Measurements from ENCODE around the gene USP48. TPM values are rescaled to one million over a fixed set of nuclear protein-coding genes. Genes with fewer than 3 reads are reported as not detected.
"Not testable (repeated sequence)": the region's sequence is repeated elsewhere in the genome, so short reads cannot be mapped to it uniquely, and the experiment has no call there.

Gene USP48
- total RNA-seq, 1 donor from 2014 or later = 70.4 TPM

- no peak for DNase-seq (ENCODE audit: low read depth, low spot score)
Measured at GRCh38 chr1:21638531-21639341, 144.2 kb downstream of the USP48 start.

GRCh38 chr1:21637514-21637913 is 145.4 kb downstream of the USP48 start:
- no peak for DNase-seq (ENCODE audit: low read depth, low spot score)

GRCh38 chr1:21636029-21636428 is 146.9 kb downstream of the USP48 start:
- no peak for DNase-seq (ENCODE audit: low read depth, low spot score)

- DNase-seq (ENCODE audit: low read depth, low spot score) = no peak
Measured at GRCh38 chr1:21634806-21635535, 148.0 kb downstream of the USP48 start.

- no peak for DNase-seq (ENCODE audit: low read depth, low spot score)
Measured at GRCh38 chr1:21633992-21634805, 148.8 kb downstream of the USP48 start.

- no peak for DNase-seq (ENCODE audit: low read depth, low spot score)
Measured at GRCh38 chr1:21633141-21633755, 149.7 kb downstream of the USP48 start.

- DNase-seq (ENCODE audit: low read depth, low spot score) = no peak
Measured at GRCh38 chr1:21631944-21632887, 150.7 kb downstream of the USP48 start.

- DNase-seq (ENCODE audit: low read depth, low spot score) = not testable (repeated sequence)
Measured at GRCh38 chr1:21631590-21631943, 151.4 kb downstream of the USP48 start.

GRCh38 chr1:21630571-21631343 is 152.2 kb downstream of the USP48 start:
- DNase-seq (ENCODE audit: low read depth, low spot score) = no peak

- DNase-seq (ENCODE audit: low read depth, low spot score) = no peak
Measured at GRCh38 chr1:21629971-21630370, 153.0 kb downstream of the USP48 start.

- DNase-seq (ENCODE audit: low read depth, low spot score) = no peak
Measured at GRCh38 chr1:21628798-21629393, 154.1 kb downstream of the USP48 start.

Other genes with a start within 250 kb of the USP48 start
- 0.04 and 0.07 TPM in 2 replicates for gene RAP1GAP, start 113.8 kb downstream of the USP48 start, total RNA-seq
- gene LDLRAD2, start 29.1 kb upstream of the USP48 start, total RNA-seq = not detected in 2 replicates
- gene HSPG2, start 154.2 kb upstream of the USP48 start, total RNA-seq = 841 and 1,405 TPM in 2 replicates
- 0.07 and 0.26 TPM in 2 replicates for gene CELA3B, start 193.9 kb upstream of the USP48 start, total RNA-seq
- not detected in 2 replicates for gene CELA3A, start 218.5 kb upstream of the USP48 start, total RNA-seq

All from pulmonary artery endothelial cell (primary cell).